Caki2 (cell line): ENCODE data around the gene KIAA1328. TPM values are rescaled to one million over a fixed set of nuclear protein-coding genes. Genes with fewer than 3 reads are reported as not detected.
"Not testable (repeated sequence)": the region's sequence is repeated elsewhere in the genome, so short reads cannot be mapped to it uniquely, and the experiment has no call there.

ENCODE experiments used
- DNase-seq: peaks from one replicate; pipeline ENCODE4 v3.0.0-alpha.2; 2015; ENCODE audit warnings: low read depth
- in situ Hi-C: cut with HindIII; loops from 2 replicates; pipeline ENCODE4 v1.10.0; 2016; ENCODE audit warnings: low sequenced_read_pairs, low pct_unique_long_range_greater_than_20kb, mixed read lengths
- total RNA-seq: library from RNA; depleted of rRNA; stranded (reverse); fragments of >200 nt; shearing (Covaris generic); gene quantifications from 2 replicates; pipeline ENCODE4 v1.2.3, GENCODE V29; 2014; ENCODE audit warnings: low replicate concordance

KIAA1328 gene
- total RNA-seq, 1 experiment from 2014 or later: 4.1 TPM

GRCh38 chr18:36862182-36862581 is 33.3 kb downstream of the KIAA1328 start:
- in situ Hi-C loops: no loop called here
- DNase-seq: no peak

- DNase-seq: no peak
- in situ Hi-C loops: no loop called here
Measured at GRCh38 chr18:36867056-36867455, 38.1 kb downstream of the KIAA1328 start.

GRCh38 chr18:36871801-36872200 is 42.9 kb downstream of the KIAA1328 start:
- in situ Hi-C loops: no loop called here
- no peak for DNase-seq

- DNase-seq: no peak
- in situ Hi-C loops: no loop called here
Measured at GRCh38 chr18:36872329-36872728, 43.4 kb downstream of the KIAA1328 start.

- in situ Hi-C loops, DNase-seq: not testable (repeated sequence)
Measured at GRCh38 chr18:36873826-36874225, 44.9 kb downstream of the KIAA1328 start.

GRCh38 chr18:36879796-36880195 is 50.9 kb downstream of the KIAA1328 start:
- in situ Hi-C loops, DNase-seq: not testable (repeated sequence)

- in situ Hi-C loops: no loop called here
- no peak for DNase-seq
Measured at GRCh38 chr18:36885981-36886380, 57.1 kb downstream of the KIAA1328 start.

GRCh38 chr18:36887114-36887513 is 58.2 kb downstream of the KIAA1328 start:
- DNase-seq: no peak
- in situ Hi-C loops: no loop called here

GRCh38 chr18:36887864-36888263 is 58.9 kb downstream of the KIAA1328 start:
- in situ Hi-C loops: no loop called here
- no peak for DNase-seq

- DNase-seq: no peak
- in situ Hi-C loops: no loop called here
Measured at GRCh38 chr18:36888778-36889177, 59.9 kb downstream of the KIAA1328 start.

GRCh38 chr18:36889321-36889720 is 60.4 kb downstream of the KIAA1328 start:
- in situ Hi-C loops: no loop called here
- DNase-seq: no peak

GRCh38 chr18:36889742-36890141 is 60.8 kb downstream of the KIAA1328 start:
- in situ Hi-C loops: no loop called here
- DNase-seq: no peak

- DNase-seq: no peak
- in situ Hi-C loops: no loop called here
Measured at GRCh38 chr18:36890598-36890997, 61.7 kb downstream of the KIAA1328 start.

GRCh38 chr18:36893227-36893626 is 64.3 kb downstream of the KIAA1328 start:
- in situ Hi-C loops: no loop called here

GRCh38 chr18:36895606-36896005 is 66.7 kb downstream of the KIAA1328 start:
- no peak for DNase-seq

More at GRCh38 chr18:36893227-36893626, 64.3 kb downstream of the KIAA1328 start:
- no peak for DNase-seq

GRCh38 chr18:36897253-36897652 is 68.3 kb downstream of the KIAA1328 start:
- in situ Hi-C loops: no loop called here
- no peak for DNase-seq

More at GRCh38 chr18:36895606-36896005, 66.7 kb downstream of the KIAA1328 start:
- in situ Hi-C loops: no loop called here

GRCh38 chr18:36899289-36899688 is 70.4 kb downstream of the KIAA1328 start:
- no peak for DNase-seq
- in situ Hi-C loops: no loop called here

- no peak for DNase-seq
- in situ Hi-C loops: no loop called here
Measured at GRCh38 chr18:36900466-36900865, 71.5 kb downstream of the KIAA1328 start.

- in situ Hi-C loops: no loop called here
- DNase-seq: no peak
Measured at GRCh38 chr18:36901277-36901701, 72.4 kb downstream of the KIAA1328 start.

GRCh38 chr18:36903215-36903928 is 74.4 kb downstream of the KIAA1328 start:
- DNase-seq: no peak

More at GRCh38 chr18:36903215-36903928, 74.4 kb downstream of the KIAA1328 start:
- in situ Hi-C loops: no loop called here
